Spleen (tissue), 7 donors: ENCODE data around the gene HEMK1.

ENCODE experiments used
- CTCF ChIP-seq, 11 experiments: fragments of 200-600 bp in 7 of 11; fragments of 450-650 bp in 4 of 11; sonication (generic) in 4 of 11; IDR thresholded peaks in 8 of 11; conservative IDR thresholded peaks in 3 of 11; 1 replicate in 7 of 11; 2 replicates in 4 of 11; pipeline versions ENCODE4 v1.4.0 to v1.8.0; 2016 to 2021; ENCODE audit warnings: antibody characterized with exemption in 11 of 11, inconsistent platforms in 4 of 11, mild to moderate bottlenecking in 1 of 11
- POLR2A ChIP-seq, 3 donors: fragments of 450-650 bp; IDR thresholded peaks; one replicate each; pipeline ENCODE4 v1.5.1; 2017; ENCODE audit warnings: antibody characterized with exemption in 3 of 3, mild to moderate bottlenecking in 1 of 3
- POLR2AphosphoS5 ChIP-seq, 3 donors: sonication (generic); formaldehyde crosslinking; IDR thresholded peaks; one replicate each; pipeline ENCODE4 v1.5.1; 2017; ENCODE audit warnings: antibody characterized with exemption in 3 of 3
- donor health status: DM: no; HTN: no; CAD: no; lungs with moderate emphysema.
- donor health status: DM: no; HTN: no; CAD: no.
- donor health status: DM: no; HTN: no; CAD: no.

- TF ChIP-seq CTCF (IDR thresholded peaks at IDR 0.05 in 8 of 11, conservative IDR thresholded peaks at IDR 0.05 in 3 of 11) (no peak), POLR2A (IDR thresholded peaks at IDR 0.05) (no peak), POLR2AphosphoS5 (IDR thresholded peaks at IDR 0.05) (no peak)
Measured at GRCh38 chr3:50600141-50600753, 30.9 kb downstream of the HEMK1 start.
